Stimulated activated naive CD8-positive, alpha-beta T cell treated with anti-CD3 and anti-CD28 coated beads, Interleukin-15, Interleukin-2, amounts not matched to agents 100 U/mL and 50 U/mL, for 24 hours (primary cell): Measurements from ENCODE around the gene SPA17.
A peak's percentile ranks its signal among the peaks of the same experiment; 100 is the strongest.

Source experiments
- ATAC-seq: fragments of 150-1000 bp; cut with Tn5 transposase; one replicate; pipeline ENCODE4 v1.10.0; 2021
- DNase-seq: peaks from one replicate; pipeline ENCODE4 v3.0.0; 2021

Gene SPA17

DNA sequence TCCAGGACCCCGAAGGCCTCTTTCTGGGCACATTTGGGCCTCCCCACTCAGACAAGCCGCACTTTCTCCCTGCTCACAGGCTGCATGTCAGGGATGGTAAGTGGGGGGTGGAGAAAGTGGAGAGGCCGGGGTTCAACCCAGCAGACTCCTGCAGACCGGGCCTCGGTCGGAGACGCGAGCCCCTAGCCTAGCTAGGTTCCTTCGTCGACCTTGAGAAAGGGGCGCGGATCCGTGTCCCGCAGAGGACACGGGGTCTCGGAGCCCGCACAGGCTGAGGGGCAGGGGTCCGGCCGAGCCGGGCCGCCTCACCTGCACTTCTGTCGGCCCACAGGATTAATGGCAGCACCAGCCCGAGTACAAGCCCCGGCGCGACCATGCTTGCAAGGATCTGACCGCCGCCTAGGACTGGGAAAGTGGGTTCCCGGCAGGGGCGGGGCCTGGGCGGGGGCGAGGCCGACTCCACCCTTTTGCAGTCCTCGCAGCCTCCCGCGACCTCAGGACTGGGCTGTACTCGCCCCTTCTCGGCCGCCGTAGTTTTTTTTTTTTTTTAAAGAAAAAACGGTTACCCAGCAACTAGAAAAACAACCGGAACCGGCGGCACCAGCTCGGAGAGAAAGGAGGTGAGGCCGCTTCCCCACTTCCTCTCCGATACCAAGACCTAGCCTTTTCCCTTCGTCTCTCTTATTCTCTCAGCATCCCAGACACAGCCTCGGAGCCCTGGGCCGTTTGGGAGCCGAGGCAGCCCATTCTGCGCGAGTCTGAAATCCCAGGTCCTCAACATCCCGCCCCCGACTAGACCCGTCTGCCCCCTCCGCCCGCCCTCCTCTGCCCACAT lies at the start of gene SPA17, which contains the start of gene SIAE:
Gene SPA17 (plus strand): TSS at position 572 of the 835 bp plus-strand sequence. CDS start 1,361 bp downstream, outside the sequence.
Gene SIAE (minus strand): TSS at position 407 of the 835 bp plus-strand sequence. CDS start 31 bp downstream, at position 376.
- ATAC-seq, result peak; percentile 95
- DNase-seq, result peak; percentile 94

DNA sequence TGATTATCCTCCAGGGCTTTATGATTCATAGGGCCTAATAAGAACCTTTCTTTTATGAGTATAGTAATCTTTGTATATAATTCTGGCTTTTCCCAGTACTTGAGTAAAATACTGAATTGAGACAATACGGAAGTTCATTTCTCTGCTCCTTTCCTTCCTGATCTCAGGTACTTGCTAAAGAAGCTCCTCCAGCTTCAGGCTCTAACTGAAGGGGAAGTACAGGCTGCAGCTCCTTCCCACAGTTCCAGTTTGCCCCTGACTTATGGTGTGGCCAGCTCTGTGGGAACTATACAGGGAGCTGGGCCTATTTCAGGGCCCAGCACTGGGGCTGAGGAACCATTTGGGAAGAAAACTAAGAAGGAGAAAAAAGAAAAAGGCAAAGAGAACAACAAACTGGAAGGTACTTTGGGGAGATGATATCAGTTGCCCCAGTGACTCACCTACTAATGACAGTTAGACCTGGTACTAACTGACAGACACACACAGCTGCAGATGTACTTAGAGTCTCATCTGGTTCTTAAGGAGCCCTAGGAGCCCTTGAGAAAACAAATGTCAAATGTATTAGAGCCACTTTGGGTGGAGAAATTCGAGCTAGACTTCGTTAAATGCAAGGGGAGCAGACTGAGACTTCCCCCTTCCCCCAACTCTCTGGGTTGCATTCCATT lies 48.1 kb upstream of the SPA17 start:
- DNase-seq, result no peak
- no peak for ATAC-seq

DNA sequence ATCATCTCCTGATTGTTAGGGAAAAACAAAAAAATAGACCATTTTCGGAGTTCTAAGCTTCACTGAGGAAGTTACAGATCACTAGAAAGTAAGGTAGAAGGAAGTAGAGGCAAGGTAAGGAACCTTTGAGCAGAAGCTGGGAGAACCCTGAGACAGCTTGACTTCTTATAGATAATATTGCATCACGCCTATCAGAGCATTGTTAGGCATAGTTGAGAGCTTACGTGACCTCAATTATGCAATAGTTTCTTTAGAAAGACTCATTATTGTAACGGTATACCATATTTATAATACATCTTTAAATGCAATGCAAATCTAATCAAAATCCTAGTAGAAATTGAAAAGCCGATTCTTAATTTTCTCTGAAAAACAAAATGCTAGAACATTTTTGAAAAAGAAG lies 46.2 kb upstream of the SPA17 start:
- DNase-seq (no peak), ATAC-seq (no peak)

DNA sequence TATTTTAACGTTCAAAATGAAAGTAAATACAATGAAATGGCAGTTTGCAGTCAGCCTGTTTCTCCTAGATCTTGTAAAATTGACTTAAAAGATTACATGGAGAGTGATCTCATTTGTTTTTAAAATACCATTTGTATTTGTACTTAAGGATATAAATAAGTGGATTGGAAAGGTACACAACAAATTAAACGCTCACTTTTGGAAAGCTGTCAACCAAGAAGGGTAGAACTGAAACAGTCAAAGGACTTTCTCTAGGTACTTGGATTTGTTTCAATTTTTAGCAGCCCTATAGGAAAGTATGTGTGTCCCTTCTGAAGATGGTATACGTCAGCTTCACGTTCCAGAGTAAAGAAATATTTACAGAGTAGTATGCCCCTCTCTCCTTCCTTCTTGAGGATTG lies 43.7 kb upstream of the SPA17 start:
- DNase-seq (no peak), ATAC-seq (no peak)

DNA sequence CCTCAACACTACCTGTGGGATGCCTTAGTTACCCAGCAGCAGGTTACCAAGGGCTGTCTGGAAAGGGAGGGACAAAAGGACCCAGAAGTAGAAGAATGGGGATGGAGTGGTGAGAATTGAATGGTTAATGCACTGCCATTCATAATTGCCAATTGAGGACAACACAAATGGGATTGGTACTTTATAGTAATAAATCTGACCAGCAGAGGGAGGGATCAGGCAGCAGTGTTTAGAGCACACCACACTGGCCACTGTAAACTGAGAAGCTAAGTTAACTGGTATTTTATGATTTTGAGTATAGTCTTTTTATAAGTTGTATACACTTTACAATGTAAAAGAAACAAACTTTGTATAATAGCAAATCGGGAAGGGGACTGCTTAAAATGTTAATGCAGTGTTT lies 40.3 kb upstream of the SPA17 start:
- ATAC-seq (no peak), DNase-seq (no peak)

DNA sequence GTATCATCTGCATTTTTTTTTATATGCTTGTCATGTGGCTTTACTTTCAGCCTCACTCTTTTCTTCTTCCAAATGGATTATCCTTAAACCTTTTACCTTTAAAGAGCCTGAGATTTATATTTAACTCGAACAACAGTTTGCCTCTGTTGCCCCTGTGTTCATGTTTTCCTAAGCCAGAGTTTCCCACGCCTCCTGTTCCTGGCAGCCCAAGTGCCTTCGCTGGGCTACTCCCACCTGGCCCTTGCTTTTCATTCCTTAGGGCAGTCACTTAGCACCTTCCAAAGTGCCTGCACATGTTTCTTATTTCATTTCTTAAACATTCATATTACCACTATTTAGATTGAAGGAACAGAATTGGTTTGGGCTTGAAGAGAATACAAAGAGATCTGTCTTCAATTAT lies 37.8 kb upstream of the SPA17 start:
- DNase-seq (no peak), ATAC-seq (no peak)

DNA sequence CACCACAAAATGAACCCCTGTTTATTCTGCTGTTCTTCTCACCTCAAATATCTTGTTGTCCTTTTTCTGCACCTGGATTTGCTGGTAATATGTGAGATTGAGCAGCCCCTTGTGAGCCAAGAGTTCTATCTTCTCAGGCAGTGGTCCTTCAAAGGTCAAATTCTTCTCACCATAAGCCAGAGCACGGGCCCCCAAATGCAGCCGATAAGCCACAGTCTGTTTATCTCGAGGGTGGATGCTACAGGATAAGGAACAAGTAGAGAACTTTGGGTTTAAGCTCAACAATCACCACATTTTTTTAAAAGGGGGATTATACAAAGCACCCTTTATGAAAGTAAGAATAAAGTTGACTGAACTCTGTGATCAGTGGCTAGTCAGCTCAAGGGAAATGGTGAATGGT lies 35.2 kb upstream of the SPA17 start:
- ATAC-seq (no peak), DNase-seq (no peak)

DNA sequence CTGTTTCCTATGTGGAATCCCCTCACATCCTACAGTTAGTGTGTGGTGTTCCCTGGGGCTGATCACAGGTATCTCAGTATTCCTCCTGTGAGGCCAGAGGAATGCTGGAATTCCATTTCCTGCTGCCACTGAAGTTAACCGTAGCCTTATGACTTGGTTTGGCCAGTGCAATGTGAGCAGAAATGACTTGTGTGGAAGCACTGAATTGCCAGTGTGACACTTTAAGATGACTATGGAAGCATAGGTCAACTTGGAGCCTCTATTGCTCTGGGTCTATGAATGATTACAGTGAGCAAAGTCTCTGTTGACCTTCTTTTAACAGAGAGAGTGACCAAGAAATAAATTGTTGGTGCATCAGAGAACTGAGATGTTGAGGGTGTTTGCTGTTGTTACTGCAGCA lies 34.5 kb upstream of the SPA17 start:
- ATAC-seq (no peak), DNase-seq (no peak)

DNA sequence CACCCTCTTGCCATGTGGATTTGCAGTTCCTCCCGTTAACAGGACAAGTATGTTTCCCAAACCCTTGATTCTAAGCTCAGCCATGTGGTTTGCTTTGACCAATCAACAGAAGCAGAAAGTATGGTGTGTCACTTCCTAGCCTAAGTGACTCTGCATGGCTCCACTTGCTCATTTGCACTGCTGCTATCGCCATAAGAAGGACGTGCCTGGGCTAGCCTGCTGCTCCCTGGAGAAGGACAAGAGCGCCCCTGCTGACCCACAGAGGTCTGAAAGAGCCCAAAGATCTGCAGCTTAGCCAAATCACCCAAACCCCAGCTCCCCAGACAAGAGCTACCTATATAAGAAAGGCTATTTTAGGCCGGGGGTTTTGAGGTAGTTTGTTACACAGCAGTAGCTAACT lies 33.0 kb upstream of the SPA17 start:
- DNase-seq, result no peak
- no peak for ATAC-seq

DNA sequence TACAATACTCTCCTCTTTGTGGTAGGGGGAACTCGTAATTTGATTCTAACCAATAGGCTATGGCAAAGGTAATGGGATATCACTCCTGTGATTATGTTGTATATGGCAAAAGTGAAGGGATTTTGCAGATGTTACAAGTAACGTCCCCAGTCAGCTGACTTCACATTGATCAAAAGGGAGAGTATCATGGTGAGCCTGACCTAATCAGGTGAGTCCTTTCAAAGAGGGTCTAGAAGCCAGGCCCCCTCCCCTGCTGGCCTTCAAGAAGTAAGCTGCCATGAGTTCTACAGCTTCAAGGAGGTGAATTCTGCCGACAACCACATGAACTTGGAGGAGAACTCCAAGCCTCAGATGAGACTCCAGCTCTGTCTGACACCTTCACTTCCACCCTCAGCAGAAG lies 31.1 kb upstream of the SPA17 start:
- ATAC-seq, result no peak
- no peak for DNase-seq

DNA sequence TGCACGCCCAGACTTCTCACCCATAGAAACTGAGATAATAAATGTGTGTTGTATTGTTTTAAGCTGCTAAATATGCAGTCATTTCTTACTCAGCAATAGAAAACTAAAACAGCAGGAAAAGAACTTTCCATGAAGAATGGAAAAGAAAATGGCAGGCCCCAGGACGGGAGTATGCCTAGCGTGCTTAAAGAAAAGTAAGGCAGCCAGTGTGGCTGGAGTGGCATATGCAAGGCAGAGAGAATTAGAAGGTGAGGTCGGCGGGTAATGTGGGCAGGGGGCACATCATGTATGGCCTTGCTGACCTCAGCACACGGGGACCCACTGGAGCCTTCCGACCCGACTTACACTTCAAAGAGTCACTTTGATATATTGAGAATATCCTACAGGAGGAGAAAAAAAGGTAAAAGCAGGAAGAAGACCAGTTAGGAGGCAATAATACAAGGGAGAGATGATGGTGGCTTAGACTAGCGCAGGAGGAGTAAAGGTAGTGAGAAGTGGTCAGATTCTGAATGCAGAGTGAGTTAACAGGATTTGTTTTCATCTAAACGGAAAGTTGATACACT lies 30.6 kb upstream of the SPA17 start:
- ATAC-seq (no peak), DNase-seq (no peak)

DNA sequence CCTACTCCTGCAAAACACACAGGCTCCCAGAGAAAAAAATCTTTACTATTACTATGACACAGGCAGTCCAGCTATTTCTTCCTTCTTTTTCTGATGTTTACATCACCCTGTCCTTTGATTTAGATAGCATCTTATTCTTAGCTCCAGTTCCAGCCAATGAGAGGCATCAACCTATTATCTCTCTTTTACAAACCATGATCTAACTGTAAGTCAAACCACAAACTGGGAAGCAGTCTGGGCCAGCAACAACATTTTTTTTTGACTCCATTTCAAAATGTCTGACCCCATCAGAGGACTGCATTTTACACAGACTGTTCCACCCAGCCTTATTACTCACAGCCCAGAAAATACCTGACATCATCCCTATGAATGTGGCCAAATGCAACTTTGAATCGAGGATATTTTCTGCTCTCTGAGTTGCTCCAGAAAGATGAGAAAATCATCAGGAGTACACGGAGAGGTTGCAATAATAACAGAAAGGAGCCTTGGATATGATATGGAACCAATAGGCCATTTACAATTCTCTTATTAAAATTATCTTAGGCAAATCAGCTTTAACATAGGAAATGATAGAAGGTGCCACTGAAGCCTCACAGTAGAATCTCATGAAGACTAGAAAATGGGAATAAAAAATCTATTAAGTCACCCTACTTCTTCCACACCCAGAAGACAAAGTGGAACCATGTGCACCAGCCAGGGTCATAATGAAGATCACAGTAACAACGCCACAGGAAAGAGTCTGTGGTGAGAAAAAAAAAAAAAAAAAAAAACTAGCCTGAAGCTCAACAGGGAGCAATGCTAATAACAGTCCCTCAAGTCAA lies 29.9 kb upstream of the SPA17 start:
- DNase-seq, result no peak
- ATAC-seq, result no peak

DNA sequence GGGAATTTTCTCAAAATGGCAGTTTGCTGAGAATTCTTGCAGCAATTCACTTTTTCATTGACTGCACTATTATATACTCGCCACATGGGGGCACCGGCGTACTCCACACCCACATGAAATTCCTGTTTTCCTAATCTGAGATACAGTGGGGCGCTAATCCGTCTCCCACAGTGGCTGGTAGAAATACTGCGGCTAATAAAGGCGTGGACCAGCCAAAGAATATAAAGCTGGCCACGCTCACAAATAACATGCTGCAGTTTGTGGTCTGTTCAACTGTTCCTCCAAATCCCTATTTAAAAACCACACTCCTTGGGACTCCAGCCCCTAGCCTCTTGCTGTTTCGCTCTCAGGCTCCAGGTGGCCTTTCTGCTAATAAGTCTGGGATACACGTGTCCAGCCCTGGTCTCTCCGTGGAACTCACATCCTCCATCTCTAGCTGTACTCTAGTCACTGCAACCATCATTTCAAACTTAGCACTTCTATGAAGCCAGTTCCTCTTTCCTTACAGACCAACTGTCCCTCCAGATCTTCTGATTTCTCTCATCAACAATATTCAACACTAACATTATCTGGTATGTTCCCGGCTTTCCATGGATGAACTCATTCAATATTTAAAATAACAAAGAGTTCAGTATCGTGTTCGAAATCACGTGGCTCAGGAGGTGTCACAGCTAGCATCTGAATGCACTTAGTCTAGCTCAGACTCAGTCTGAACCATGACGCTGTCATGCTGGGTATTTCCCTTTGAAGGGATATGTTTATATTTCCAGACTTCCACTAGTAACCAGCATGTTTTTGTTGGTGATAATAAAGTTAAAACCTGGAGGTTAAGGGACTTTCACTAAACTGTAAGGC lies 29.1 kb upstream of the SPA17 start:
- DNase-seq (peak; percentile 26), ATAC-seq (peak; percentile 65)

DNA sequence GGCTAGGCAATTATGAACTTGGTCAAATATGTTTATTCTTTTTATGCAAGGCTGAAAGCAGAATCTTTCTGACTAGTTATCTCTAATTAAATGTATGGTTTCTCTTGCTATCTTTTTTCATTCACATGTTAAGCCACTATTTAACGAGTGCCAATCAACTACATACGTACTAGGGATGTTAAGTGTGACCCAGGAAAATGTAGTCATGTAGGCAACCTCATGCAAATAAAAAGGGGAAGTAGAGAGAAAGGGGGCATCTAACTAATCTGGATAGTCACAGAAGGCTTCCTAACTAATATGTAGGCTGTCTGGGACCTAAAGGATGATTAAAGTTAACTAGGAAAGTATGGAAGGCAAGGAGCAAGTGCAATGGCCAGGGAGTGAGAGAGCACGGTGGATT lies 27.6 kb upstream of the SPA17 start:
- DNase-seq (no peak), ATAC-seq (no peak)

DNA sequence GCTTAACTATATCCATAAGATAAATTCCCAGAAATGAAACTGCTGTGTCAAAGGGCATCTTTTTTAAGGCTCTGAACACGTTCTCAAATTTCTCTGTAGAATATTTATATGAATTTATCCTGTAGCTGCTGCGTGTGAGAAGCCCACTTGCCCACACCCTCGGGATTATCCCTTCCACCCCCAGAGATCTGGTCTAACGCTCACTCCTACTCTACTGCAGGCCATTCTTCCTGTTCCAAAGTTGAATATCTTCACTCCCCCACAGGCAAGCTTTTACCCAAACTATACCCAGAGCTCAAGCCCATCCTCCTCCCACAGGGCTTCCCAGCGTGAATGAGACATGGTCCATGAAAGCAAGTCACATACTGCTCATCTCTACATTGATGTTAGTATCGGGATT lies 25.1 kb upstream of the SPA17 start:
- DNase-seq, result no peak

DNA sequence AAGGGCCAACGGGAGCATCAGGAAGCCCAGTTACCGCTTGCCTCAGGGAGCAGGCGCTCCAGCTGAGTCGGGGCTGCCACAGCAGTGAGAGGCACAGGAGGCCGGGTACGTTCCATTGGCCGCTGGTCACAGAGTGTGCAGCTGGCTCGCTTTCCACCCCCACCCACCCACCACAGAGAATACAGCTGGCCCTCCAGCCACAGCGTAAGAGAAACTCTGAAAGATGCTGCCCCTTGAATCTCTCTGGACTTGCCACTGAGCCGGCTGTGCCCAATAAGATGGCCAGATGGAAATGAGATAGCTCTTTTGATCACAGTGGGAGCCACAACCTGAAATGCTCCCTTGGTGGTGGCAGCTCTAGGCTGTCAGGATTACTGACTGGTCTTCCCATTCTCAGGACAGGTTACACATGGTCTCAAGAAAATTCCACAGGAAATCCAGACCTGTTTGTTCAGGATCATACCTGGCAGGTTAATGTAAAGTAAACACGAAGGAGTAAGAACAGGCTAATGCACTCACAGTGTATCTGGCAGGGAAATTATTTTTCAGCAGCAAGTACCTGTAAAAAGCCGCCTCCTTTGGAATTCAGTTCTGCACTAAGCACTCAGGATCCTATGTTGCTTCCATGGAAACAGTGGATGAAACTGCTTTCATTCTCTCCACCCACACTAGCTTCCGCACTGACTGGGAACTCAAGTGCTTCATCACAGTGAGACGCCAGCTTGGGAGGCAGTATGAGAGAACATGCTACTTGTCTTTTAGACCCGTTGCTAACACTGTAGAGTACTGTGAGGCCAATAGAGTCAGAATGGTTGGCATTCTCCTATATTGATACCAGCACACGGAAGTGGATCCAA lies 16.7 kb upstream of the SPA17 start:
- no peak for DNase-seq
- ATAC-seq, result no peak

More for the DNA sequence above, 25.1 kb upstream of the SPA17 start:
- no peak for ATAC-seq

DNA sequence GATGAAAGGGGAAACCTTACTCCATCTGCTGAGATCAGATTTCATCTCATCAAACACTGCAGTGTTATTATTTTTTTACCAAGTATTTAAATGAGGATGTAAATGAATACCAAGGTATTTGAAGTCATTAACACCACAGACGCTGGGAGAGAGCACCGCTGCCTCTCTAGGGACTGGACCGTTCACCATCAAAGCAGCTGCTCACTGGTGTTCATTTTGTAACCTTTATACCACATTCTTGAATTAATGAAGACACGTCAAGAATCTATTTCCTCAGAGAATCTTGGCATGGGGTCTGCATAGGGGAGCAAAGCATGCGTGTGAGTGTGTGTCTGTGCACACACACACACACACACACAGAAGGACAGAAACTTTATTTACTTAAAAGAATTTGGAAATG lies 15.8 kb upstream of the SPA17 start:
- ATAC-seq (no peak), DNase-seq (no peak)

DNA sequence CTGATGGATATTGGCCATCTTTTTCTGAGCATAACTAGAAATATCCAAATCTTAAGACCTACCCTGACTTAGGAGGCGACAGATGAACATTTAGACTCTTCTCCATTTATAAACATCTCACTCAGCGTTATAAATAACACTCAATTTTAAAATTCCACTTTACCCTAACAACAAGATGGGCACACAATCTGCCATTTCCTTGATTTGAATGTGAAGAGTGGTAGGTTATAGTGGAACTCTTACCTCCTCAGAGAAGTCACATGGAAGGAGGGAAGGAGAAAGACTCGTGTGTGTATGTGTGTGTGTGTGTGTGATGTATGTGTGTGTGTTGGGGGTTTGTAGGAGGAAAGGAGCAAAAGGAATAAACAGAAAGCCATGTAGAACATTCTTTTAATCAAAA lies 15.2 kb upstream of the SPA17 start:
- ATAC-seq (no peak), DNase-seq (no peak)

DNA sequence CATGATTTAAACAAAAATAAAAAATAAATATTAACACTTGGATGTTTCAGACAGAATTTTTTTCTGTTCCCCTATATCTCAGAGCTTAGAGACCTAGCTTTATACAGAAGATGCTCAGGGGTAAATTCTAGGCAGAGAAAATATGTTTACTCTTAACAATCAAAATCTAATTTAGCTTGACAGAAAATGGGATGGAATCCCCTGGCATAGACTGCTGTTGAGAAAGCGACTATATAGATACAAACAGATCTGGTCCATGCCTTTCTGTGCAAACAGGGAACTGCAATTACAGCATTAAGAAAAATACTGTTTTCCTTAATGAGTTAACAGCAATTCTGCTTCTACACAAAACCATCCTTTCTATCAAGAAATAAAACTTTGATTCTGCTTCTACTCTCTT lies 14.7 kb upstream of the SPA17 start:
- ATAC-seq (no peak), DNase-seq (no peak)

DNA sequence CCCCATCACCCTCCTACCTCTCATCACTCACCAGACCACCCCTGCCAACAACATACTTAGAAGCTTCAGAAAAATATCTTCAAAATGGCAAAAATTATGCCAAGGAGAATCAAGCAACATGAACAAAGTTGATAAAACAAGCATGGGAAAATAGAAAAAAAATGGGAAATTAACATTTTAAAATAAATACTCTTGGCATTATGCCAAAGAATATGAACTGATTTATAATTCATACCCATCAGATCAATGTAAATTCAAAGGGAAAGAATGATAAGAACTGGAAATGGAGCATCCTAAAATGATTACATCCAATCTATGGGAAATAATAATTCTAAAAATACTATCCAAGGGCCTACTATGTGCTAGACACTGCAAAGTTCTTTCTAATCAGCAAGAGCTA lies 12.2 kb upstream of the SPA17 start:
- ATAC-seq (no peak), DNase-seq (no peak)

DNA sequence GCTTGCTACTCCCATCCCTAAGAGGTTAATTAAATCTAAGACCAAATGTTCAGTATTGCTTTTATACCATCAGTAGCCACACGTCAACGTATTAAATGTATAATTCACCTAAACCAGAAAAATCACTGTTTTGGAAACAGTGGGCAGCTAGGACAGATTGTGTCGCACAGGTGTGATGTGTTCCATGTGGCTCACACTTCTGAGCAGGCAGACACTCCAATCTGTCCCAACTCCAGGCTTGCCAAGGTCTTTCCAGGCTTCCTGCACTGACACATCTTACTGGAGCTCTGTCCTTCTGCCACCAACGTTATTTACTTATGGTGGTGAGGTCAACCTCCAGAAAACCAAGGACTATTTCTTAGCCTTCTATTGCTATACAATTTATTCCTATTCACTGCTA lies 11.6 kb upstream of the SPA17 start:
- no peak for DNase-seq
- ATAC-seq, result no peak
